GF-D8 (cell line): ENCODE data around the gene GALNT7.
"Not testable (repeated sequence)": the region's sequence is repeated elsewhere in the genome, so short reads cannot be mapped to it uniquely, and the experiment has no call there.

ENCODE experiments used
- DNase-seq: peaks from one replicate; lab custom pipeline; 2025; lab: John Stamatoyannopoulos, UW

The GALNT7 gene

GRCh38 chr4:173166491-173166890 lies 2.1 kb upstream of the GALNT7 start:
- no peak for DNase-seq

GRCh38 chr4:173167758-173168395 lies 734 bp upstream of the GALNT7 start:
- peak; percentile 55 for DNase-seq

- DNase-seq = no peak
Observed at GRCh38 chr4:173169178-173169427, 492 bp downstream of the GALNT7 start.

GRCh38 chr4:173169428-173170181 lies 994 bp downstream of the GALNT7 start:
- DNase-seq = peak; percentile 49

- no peak for DNase-seq
Observed at GRCh38 chr4:173170182-173170778, 1.7 kb downstream of the GALNT7 start.

GRCh38 chr4:173171098-173171497 lies 2.5 kb downstream of the GALNT7 start:
- no peak for DNase-seq

GRCh38 chr4:173171987-173172386 lies 3.4 kb downstream of the GALNT7 start:
- peak; percentile 76 for DNase-seq

- DNase-seq = no peak
Observed at GRCh38 chr4:173174184-173174583, 5.6 kb downstream of the GALNT7 start.

- peak; percentile 48 for DNase-seq
Observed at GRCh38 chr4:173174594-173175012, 6.0 kb downstream of the GALNT7 start.

GRCh38 chr4:173176010-173176409 lies 7.4 kb downstream of the GALNT7 start:
- DNase-seq = no peak

GRCh38 chr4:173177232-173177631 lies 8.6 kb downstream of the GALNT7 start:
- DNase-seq = no peak

GRCh38 chr4:173178144-173178543 lies 9.5 kb downstream of the GALNT7 start:
- no peak for DNase-seq

GRCh38 chr4:173181848-173182247 lies 13.2 kb downstream of the GALNT7 start:
- no peak for DNase-seq

- DNase-seq = no peak
Observed at GRCh38 chr4:173182403-173182802, 13.8 kb downstream of the GALNT7 start.

GRCh38 chr4:173183659-173184247 lies 15.1 kb downstream of the GALNT7 start:
- DNase-seq = not testable (repeated sequence)

- DNase-seq = no peak
Observed at GRCh38 chr4:173185847-173186510, 17.4 kb downstream of the GALNT7 start.

- no peak for DNase-seq
Observed at GRCh38 chr4:173187732-173188131, 19.1 kb downstream of the GALNT7 start.

- no peak for DNase-seq
Observed at GRCh38 chr4:173188648-173189047, 20.0 kb downstream of the GALNT7 start.

GRCh38 chr4:173189117-173189693 lies 20.6 kb downstream of the GALNT7 start:
- no peak for DNase-seq

GRCh38 chr4:173191623-173192041 lies 23.0 kb downstream of the GALNT7 start:
- DNase-seq = no peak

- DNase-seq = no peak
Observed at GRCh38 chr4:173192375-173193162, 24.0 kb downstream of the GALNT7 start.
